GM23248 (cell line): ENCODE measurements around the gene CWC15. TPM values are rescaled to one million over a fixed set of nuclear protein-coding genes. Genes with fewer than 3 reads are reported as not detected.
"Not testable (repeated sequence)": the region's sequence is repeated elsewhere in the genome, so short reads cannot be mapped to it uniquely, and the experiment has no call there.

ENCODE experiments used
- DNase-seq: peaks from one replicate; pipeline ENCODE4 v3.0.0-alpha.2; 2015
- H2AFZ ChIP-seq: fragments of 200-600 bp; sonication (generic); 2 replicates; pipeline ENCODE4 v1.6.1; 2016; ENCODE audit warnings: antibody characterized with exemption
- H3F3A ChIP-seq: fragments of 200-600 bp; sonication (generic); 2 replicates; pipeline ENCODE4 v1.6.1; 2016; ENCODE audit warnings: mild to moderate bottlenecking, antibody characterized with exemption, mixed run types; ENCODE audit not compliant: insufficient read depth
- H3K27ac ChIP-seq: fragments of 200-600 bp; sonication (generic); 2 replicates; pipeline ENCODE4 v1.5.1; 2016; ENCODE audit warnings: mild to moderate bottlenecking
- H3K27me3 ChIP-seq: fragments of 200-600 bp; sonication (generic); replicated peaks from 2 replicates; pipeline ENCODE4 v1.6.1; 2016; ENCODE audit warnings: mild to moderate bottlenecking; ENCODE audit not compliant: insufficient read depth
- H3K36me3 ChIP-seq: fragments of 200-600 bp; sonication (generic); 2 replicates; pipeline ENCODE4 v1.6.1; 2016; ENCODE audit warnings: low read depth, mild to moderate bottlenecking
- H3K4me1 ChIP-seq: fragments of 200-600 bp; sonication (generic); 2 replicates; pipeline ENCODE4 v1.6.1; 2016; ENCODE audit warnings: mild to moderate bottlenecking; ENCODE audit not compliant: insufficient read depth
- H3K4me2 ChIP-seq: fragments of 200-600 bp; sonication (generic); one replicate; pipeline ENCODE4 v1.6.1; 2016; ENCODE audit warnings: mild to moderate bottlenecking; ENCODE audit not compliant: unreplicated experiment
- H3K4me3 ChIP-seq: fragments of 200-600 bp; sonication (generic); 2 replicates; pipeline ENCODE4 v1.5.1; 2016; ENCODE audit warnings: mild to moderate bottlenecking
- H3K79me2 ChIP-seq: fragments of 200-600 bp; sonication (generic); 2 replicates; pipeline ENCODE4 v1.6.1; 2016; ENCODE audit warnings: mild to moderate bottlenecking; ENCODE audit not compliant: insufficient read depth
- H3K9ac ChIP-seq: fragments of 200-600 bp; sonication (generic); 2 replicates; pipeline ENCODE4 v1.6.1; 2016; ENCODE audit warnings: mild to moderate bottlenecking
- H3K9me2 ChIP-seq: fragments of 200-600 bp; sonication (generic); 2 replicates; pipeline ENCODE4 v1.6.1; 2016; ENCODE audit warnings: mixed run types, mild to moderate bottlenecking, moderate library complexity; ENCODE audit not compliant: insufficient read depth
- H3K9me3 ChIP-seq: fragments of 200-600 bp; sonication (generic); one replicate; pipeline ENCODE4 v1.6.1; 2017; ENCODE audit warnings: low read depth
- H4K20me1 ChIP-seq: fragments of 200-600 bp; sonication (generic); 2 replicates; pipeline ENCODE4 v1.6.0; 2016; ENCODE audit not compliant: insufficient read depth
- EZH2 ChIP-seq: fragments of 200-600 bp; sonication (generic); IDR thresholded peaks from 2 replicates; pipeline ENCODE4 v1.6.1; 2018; ENCODE audit warnings: antibody characterized with exemption, mild to moderate bottlenecking; ENCODE audit not compliant: insufficient read depth, poor library complexity, severe bottlenecking
- EZH2phosphoT487 ChIP-seq: fragments of 200-600 bp; sonication (generic); IDR thresholded peaks from 2 replicates; pipeline ENCODE4 v1.6.1; 2018; ENCODE audit warnings: antibody characterized with exemption, moderate library complexity, mild to moderate bottlenecking, low read depth; ENCODE audit not compliant: insufficient read depth
- WGBS, 2 experiments: methylation state at CpG; one replicate each; pipeline ENCODE4 v1.1.6; 2015 to 2017; ENCODE audit warnings: low lambda C conversion rate in 2 of 2, low coverage in 1 of 2; ENCODE audit errors: missing lambda C conversion rate in 2 of 2; 5-methylcytosine and 5-hydroxymethylcytosine counted together
- in situ Hi-C: fragments of 300-500 bp; cut with MboI; formaldehyde crosslinking; loops from 2 replicates; pipeline ENCODE4 v1.15.0; 2020
- polyA plus RNA-seq: library from polyadenylated mRNA; unstranded; fragments of >200 nt; fragmentation: Nextera tagmentation; extraction: Ambion mirVana; gene quantifications from 2 replicates; pipeline ENCODE4 v1.2.1, GENCODE V29; 2016
- total RNA-seq: library from RNA; depleted of rRNA; stranded (reverse); fragments of >200 nt; shearing (Covaris generic); gene quantifications from 2 replicates; pipeline ENCODE4 v1.2.3, GENCODE V29; 2014; rRNA removed

CWC15 gene
- total RNA-seq (26.7 and 30.4 TPM in 2 replicates), polyA plus RNA-seq (70.3 and 76.6 TPM in 2 replicates)

DNA sequence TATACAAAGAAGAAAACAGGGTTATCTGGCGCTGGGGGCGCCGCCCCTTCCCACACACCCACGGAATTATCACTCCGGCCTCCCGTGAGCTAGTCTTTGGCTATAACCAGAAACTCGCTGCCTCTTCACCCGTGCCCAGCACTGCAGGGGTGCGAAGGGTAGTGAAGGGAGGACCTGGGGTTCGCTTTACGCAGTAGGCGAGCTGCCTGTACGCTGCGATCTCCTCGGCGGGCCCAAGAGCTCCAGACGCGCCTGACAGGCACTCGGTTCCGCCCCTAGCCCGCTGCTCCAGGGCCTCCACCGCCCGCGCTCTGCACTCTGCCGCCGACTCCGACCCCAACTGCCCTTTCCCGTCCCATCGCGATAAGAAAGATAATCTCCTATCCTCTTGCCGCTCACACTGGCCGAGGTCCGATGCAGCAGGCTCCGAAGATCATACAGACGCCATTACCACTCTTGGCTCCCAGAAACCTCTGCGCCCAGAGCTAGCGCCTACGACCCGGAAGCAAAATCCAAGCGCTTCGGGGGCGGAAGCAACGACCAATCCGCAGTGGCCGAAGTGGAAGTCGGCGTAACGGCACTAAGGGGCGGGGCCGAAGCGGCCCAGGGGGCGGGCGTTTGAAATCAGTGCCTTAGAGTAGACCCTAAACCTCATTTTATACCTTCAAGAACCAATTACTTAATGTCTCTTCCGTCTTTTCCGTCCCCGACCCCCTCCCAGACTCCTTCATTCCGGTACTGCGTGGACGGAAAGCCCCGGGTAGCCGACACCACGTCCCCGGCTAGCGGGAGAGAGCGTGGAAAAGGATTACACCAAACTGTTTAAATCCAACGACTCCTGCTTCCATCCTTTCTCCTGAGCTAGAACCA, at the start of gene CWC15, which contains the start of gene KDM4D:
CWC15 (minus strand) TSS at position 458 of the 870 bp plus-strand sequence. CDS start 1,371 bp downstream, outside the sequence.
KDM4D (plus strand) TSS at position 611 of the 870 bp plus-strand sequence. CDS start 23,664 bp downstream, outside the sequence.
- peak within 1 kb of the TSS; percentile 94 for H3K4me3 ChIP-seq
- H3K79me2 ChIP-seq = peaks cover 37% of the 10 kb centered on the region
- no peaks in the 10 kb centered on the region for H3K9me2 ChIP-seq
- no peaks in the 10 kb centered on the region for H3K27me3 ChIP-seq
- in situ Hi-C loops = loop anchor here (5.0 kb wide), 1 partner anchor 346 kb away; no protein-coding TSS in a partner anchor
- H4K20me1 ChIP-seq = no peaks in the 10 kb centered on the region
- peaks cover 7% of the 10 kb centered on the region for H3K4me1 ChIP-seq
- WGBS, 2 experiments = 1% methylated on average over 52 to 65 of the region's 66 CpGs
- H3K9me3 ChIP-seq = no peaks in the 10 kb centered on the region
- H2AFZ ChIP-seq = peak within 1 kb of the TSS; percentile 99
- DNase-seq = peak; percentile 99
- peaks cover 34% of the 10 kb centered on the region for H3F3A ChIP-seq
- peaks cover 36% of the 10 kb centered on the region for H3K36me3 ChIP-seq
- H3K4me2 ChIP-seq = peak within 1 kb of the TSS; percentile 98
- H3K9ac ChIP-seq = peak within 1 kb of the TSS; percentile 93
- TF ChIP-seq EZH2 = no peak
- no peak for TF ChIP-seq EZH2phosphoT487
- H3K27ac ChIP-seq = peak within 1 kb of the TSS; percentile 72

DNA sequence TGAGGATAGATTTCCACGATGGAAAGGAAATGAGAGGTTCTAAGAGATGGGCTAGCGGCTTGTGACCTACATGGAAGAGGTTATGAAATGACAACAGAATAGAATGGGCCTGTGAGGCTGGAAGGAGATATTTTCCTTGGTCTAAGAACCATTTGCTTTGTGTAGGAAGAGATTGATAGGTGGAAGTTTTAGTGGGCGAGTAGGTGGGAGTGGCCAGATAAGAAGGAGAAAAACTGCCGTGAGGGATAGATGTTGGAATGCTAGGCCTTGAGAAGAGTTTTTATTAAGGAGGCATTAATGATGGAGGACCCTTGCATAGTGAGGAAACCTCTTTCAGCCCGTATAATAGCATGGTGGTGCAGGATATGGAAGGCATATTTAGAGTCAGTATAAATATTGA, 48.1 kb upstream of the CWC15 start:
- H3K79me2 ChIP-seq, H4K20me1 ChIP-seq, H3K9ac ChIP-seq, in situ Hi-C loops, H3K27ac ChIP-seq, H3F3A ChIP-seq, H3K36me3 ChIP-seq, H3K4me3 ChIP-seq, H3K9me3 ChIP-seq, H3K4me2 ChIP-seq, H3K27me3 ChIP-seq, H3K4me1 ChIP-seq, H3K9me2 ChIP-seq, DNase-seq, H2AFZ ChIP-seq: not testable (repeated sequence)
- 65 to 69% methylated on average over 5 of the region's 5 CpGs for WGBS, 2 experiments

DNA sequence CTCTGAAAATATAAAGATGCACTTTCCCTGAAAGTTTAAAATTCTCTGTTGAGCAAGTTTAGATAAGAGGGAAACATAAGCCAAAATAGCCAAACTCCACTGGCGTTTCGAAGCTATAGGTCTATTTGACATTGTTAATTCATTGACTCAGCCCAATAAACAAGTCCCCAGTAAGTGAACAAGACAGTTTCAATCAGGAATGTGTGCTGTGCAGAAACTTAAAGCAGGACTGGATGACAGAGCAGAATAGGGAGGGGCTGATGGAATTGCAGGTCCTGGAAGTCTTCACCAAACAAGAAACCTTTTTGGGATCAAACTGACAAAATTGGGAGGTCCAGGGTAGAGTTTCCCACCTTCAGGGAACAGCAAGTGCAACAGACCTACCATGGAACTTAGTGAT, 42.8 kb upstream of the CWC15 start:
- in situ Hi-C loops = no loop called here
- no peak for DNase-seq
- peaks cover 8% of the 10 kb centered on the region; the same call in 1 of the 2 replicates for H3K27me3 ChIP-seq
- no peaks in the 10 kb centered on the region for H4K20me1 ChIP-seq
- no peaks in the 10 kb centered on the region for H3K9me3 ChIP-seq
- 71 to 72% methylated on average over 2 of the region's 2 CpGs for WGBS, 2 experiments
- no peak overlapping the region for H2AFZ ChIP-seq
- H3K79me2 ChIP-seq = no peaks in the 10 kb centered on the region
- no peaks in the 10 kb centered on the region for H3K9me2 ChIP-seq
- H3F3A ChIP-seq = no peaks in the 10 kb centered on the region
- no peaks in the 10 kb centered on the region for H3K36me3 ChIP-seq
- H3K4me3 ChIP-seq = no peak overlapping the region
- H3K27ac ChIP-seq = no peak overlapping the region
- H3K4me1 ChIP-seq = no peaks in the 10 kb centered on the region
- H3K9ac ChIP-seq = no peak overlapping the region
- TF ChIP-seq EZH2phosphoT487 (no peak), EZH2 (no peak)
- no peak overlapping the region for H3K4me2 ChIP-seq

DNA sequence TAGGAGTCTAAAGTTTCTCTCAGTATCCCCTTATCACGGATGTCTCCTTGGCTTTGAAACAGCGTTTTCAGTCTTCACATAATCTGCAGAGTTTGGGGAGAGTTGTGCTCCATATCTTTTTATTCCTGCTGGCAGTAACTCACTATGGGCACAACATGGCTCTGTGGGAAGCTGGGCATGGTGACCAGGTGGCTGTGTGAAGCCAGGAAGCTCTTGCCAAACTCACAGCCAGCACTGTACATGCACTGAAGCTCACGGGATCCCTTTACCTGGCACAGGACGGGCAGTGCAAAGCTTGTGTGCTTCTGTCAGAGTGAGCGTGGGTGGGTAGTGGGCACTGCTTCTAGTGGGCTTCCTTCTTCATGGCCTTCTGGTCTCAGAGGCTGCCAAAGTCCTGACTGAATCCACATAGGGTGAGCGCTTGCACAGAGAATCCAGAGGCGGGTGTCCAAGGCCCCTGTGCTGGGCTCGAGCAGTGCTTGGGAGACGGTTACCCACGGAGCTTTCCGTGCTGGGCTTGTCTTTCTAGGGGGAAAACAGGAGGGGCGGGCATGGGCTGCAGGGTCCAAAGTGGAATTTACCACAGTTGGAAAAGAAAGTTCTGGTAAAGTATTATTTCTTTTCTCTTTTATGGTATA, 40.9 kb upstream of the CWC15 start:
- in situ Hi-C loops = no loop called here
- no peaks in the 10 kb centered on the region for H3K4me1 ChIP-seq
- no peaks in the 10 kb centered on the region for H3K79me2 ChIP-seq
- H4K20me1 ChIP-seq = no peaks in the 10 kb centered on the region
- no peak for TF ChIP-seq EZH2phosphoT487
- TF ChIP-seq EZH2 = no peak
- 74 to 77% methylated on average over 12 of the region's 12 CpGs for WGBS, 2 experiments
- no peaks in the 10 kb centered on the region for H3K9me3 ChIP-seq
- H3K9me2 ChIP-seq = no peaks in the 10 kb centered on the region
- no peak for DNase-seq
- H3K4me3 ChIP-seq = no peak overlapping the region
- peaks cover 9% of the 10 kb centered on the region; the same call in 1 of the 2 replicates for H3K27me3 ChIP-seq
- no peak overlapping the region for H3K27ac ChIP-seq
- no peak overlapping the region for H3K9ac ChIP-seq
- H2AFZ ChIP-seq = no peak overlapping the region
- H3K4me2 ChIP-seq = no peak overlapping the region
- H3K36me3 ChIP-seq = no peaks in the 10 kb centered on the region
- H3F3A ChIP-seq = no peaks in the 10 kb centered on the region
